A673 (cell line): ENCODE measurements around the gene RALGAPB. TPM values are rescaled to one million over a fixed set of nuclear protein-coding genes. Genes with fewer than 3 reads are reported as not detected.
A peak's percentile ranks its signal among the peaks of the same experiment; 100 is the strongest.

Source experiments
- BruUV-seq: library from RNA; stranded (reverse); fragments of 400-500 nt; replicated peaks from 2 replicates; lab custom pipeline; 2021; lab: Mats Ljungman, UMichigan
- CTCF ChIA-PET: fragments of 300-600 bp; sonication (Branson Sonifier 250); formaldehyde crosslinking; loops from one replicate; lab custom pipeline; 2022; ENCODE audit warnings: antibody characterized with exemption; lab: Charles Lee
- POLR2A ChIA-PET: fragments of 300-600 bp; sonication (Branson Sonifier 250); formaldehyde crosslinking; loops from one replicate; lab custom pipeline; 2022; ENCODE audit warnings: antibody characterized with exemption; ENCODE audit not compliant: low non-redundant PET; lab: Charles Lee
- DNase-seq: peaks from one replicate; pipeline ENCODE4 v3.0.0-alpha.2; 2015; ENCODE audit warnings: low spot score
- H3K27ac ChIP-seq: fragments of 200-600 bp; sonication (generic); 2 replicates; pipeline ENCODE4 v1.5.1; 2016; ENCODE audit warnings: mixed run types, low read depth, mild to moderate bottlenecking, mixed read lengths, antibody characterized with exemption, low read length; ENCODE audit not compliant: poor library complexity, severe bottlenecking
- H3K27me3 ChIP-seq: fragments of 200-600 bp; sonication (generic); replicated peaks from 2 replicates; pipeline ENCODE4 v1.6.1; 2017; ENCODE audit warnings: mixed run types, low read depth, mild to moderate bottlenecking, mixed read lengths, antibody characterized with exemption, low read length; ENCODE audit not compliant: insufficient read depth, poor library complexity
- H3K36me3 ChIP-seq: fragments of 200-600 bp; sonication (generic); 2 replicates; pipeline ENCODE4 v1.6.1; 2016; ENCODE audit warnings: mixed run types, mild to moderate bottlenecking, mixed read lengths, antibody characterized with exemption, low read length; ENCODE audit not compliant: insufficient read depth, poor library complexity, severe bottlenecking
- H3K4me1 ChIP-seq: fragments of 200-600 bp; sonication (generic); 2 replicates; pipeline ENCODE4 v1.6.1; 2017; ENCODE audit warnings: mixed run types, mild to moderate bottlenecking, mixed read lengths, antibody characterized with exemption, low read length; ENCODE audit not compliant: insufficient read depth, poor library complexity, severe bottlenecking
- H3K4me3 ChIP-seq: fragments of 200-600 bp; sonication (generic); 2 replicates; pipeline ENCODE4 v1.5.1; 2016; ENCODE audit warnings: low read depth, mixed run types, mild to moderate bottlenecking, mixed read lengths, low read length; ENCODE audit not compliant: poor library complexity, severe bottlenecking
- H3K9me3 ChIP-seq: fragments of 200-600 bp; sonication (generic); 2 replicates; pipeline ENCODE4 v1.6.1; 2016; ENCODE audit warnings: mixed run types, low read depth, mild to moderate bottlenecking, mixed read lengths, antibody characterized with exemption, low read length; ENCODE audit not compliant: poor library complexity, severe bottlenecking
- CTCF ChIP-seq: fragments of 300-800, 200-600 bp; sonication (generic); conservative IDR thresholded peaks from 2 replicates; pipeline ENCODE4 v1.5.1; 2017; ENCODE audit warnings: low read depth, mild to moderate bottlenecking, antibody characterized with exemption, low read length, moderate library complexity, mixed read lengths
- EZH2 ChIP-seq: fragments of 200-600 bp; sonication (generic); IDR thresholded peaks from 2 replicates; pipeline ENCODE4 v1.6.1; 2017; ENCODE audit warnings: borderline replicate concordance, low read depth, mild to moderate bottlenecking, mixed read lengths, antibody characterized with exemption, low read length; ENCODE audit not compliant: poor library complexity, severe bottlenecking
- intact Hi-C: fragments of 100-400 bp; cut with micrococcal nuclease; formaldehyde crosslinking; loops from one replicate; pipeline ENCODE4 v1.10.0; 2022; ENCODE audit not compliant: unreplicated experiment
- total RNA-seq: library from RNA; stranded (reverse); gene quantifications from 2 replicates; pipeline ENCODE4 v1.2.3, GENCODE V29; 2021

Gene RALGAPB
- total RNA-seq, 1 experiment from 2014 or later = 34.4 TPM

GRCh38 chr20:38445381-38445796, 27.3 kb upstream of the RALGAPB start:
- ChIA-PET POLR2A (no interaction called here), CTCF (no interaction called here)
- H3K36me3 ChIP-seq = peaks cover 5% of the 10 kb centered on the region
- H3K9me3 ChIP-seq = no peaks in the 10 kb centered on the region
- H3K4me1 ChIP-seq = peaks cover 10% of the 10 kb centered on the region
- TF ChIP-seq EZH2 (no peak), CTCF (no peak)
- no peak overlapping the region for H3K27ac ChIP-seq
- BruUV-seq = no TSS peak
- DNase-seq = no peak
- no peaks in the 10 kb centered on the region for H3K27me3 ChIP-seq
- intact Hi-C loops = no loop called here
- no peak overlapping the region for H3K4me3 ChIP-seq

GRCh38 chr20:38445901-38446425, 26.7 kb upstream of the RALGAPB start:
- ChIA-PET CTCF (interaction anchor here (0.5 to 1.1 kb wide), 6 partner anchors 11 to 33 kb away, joined by 3 to 14 read pairs (median 4); partner anchors contain the start of genes RALGAPB and SNHG17), POLR2A (interaction anchor here (1.0 kb wide), 1 partner anchor 11 kb away, joined by 6 read pairs; the partner anchor contains the start of gene SNHG17)
- Histone ChIP-seq H3K27ac (no peak overlapping the region), H3K27me3 (no peaks in the 10 kb centered on the region), H3K4me3 (no peak overlapping the region), H3K9me3 (no peaks in the 10 kb centered on the region), H3K36me3 (peaks cover 11% of the 10 kb centered on the region), H3K4me1 (peaks cover 10% of the 10 kb centered on the region)
- DNase-seq = no peak
- intact Hi-C loops = loop anchor here (1.0 kb wide), 1 partner anchor 11 kb away; the partner anchor contains the start of gene SNHG17
- no TSS peak for BruUV-seq
- TF ChIP-seq CTCF = no peak
- no peak for TF ChIP-seq EZH2

GRCh38 chr20:38446441-38447209, 26.0 kb upstream of the RALGAPB start:
- POLR2A ChIA-PET = interaction anchor here (1.0 kb wide), 1 partner anchor 11 kb away, joined by 6 read pairs; the partner anchor contains the start of gene SNHG17
- H3K27ac ChIP-seq = peak overlapping the region; percentile 95
- DNase-seq = peak; percentile 96
- CTCF ChIA-PET = interaction anchor here (0.5 to 1.7 kb wide), 7 partner anchors 11 to 32 kb away, joined by 3 to 14 read pairs (median 5); partner anchors contain the start of genes RALGAPB and SNHG17
- peaks cover 10% of the 10 kb centered on the region for H3K4me1 ChIP-seq
- H3K9me3 ChIP-seq = no peaks in the 10 kb centered on the region
- H3K36me3 ChIP-seq = peaks cover 12% of the 10 kb centered on the region
- no peak for TF ChIP-seq EZH2
- TF ChIP-seq CTCF = peak; percentile 96
- BruUV-seq = no TSS peak
- intact Hi-C loops = loop anchor here (1.0 kb wide), 1 partner anchor 11 kb away; the partner anchor contains the start of gene SNHG17
- H3K4me3 ChIP-seq = peak overlapping the region; percentile 90
- no peaks in the 10 kb centered on the region for H3K27me3 ChIP-seq
